ENCODE data around the gene CDK5RAP3. TPM values are rescaled to one million over a fixed set of nuclear protein-coding genes. Genes with fewer than 3 reads are reported as not detected.

CDK5RAP3 gene
- total RNA-seq, 1 experiment from 2014 or later = 39.3 TPM

DNA sequence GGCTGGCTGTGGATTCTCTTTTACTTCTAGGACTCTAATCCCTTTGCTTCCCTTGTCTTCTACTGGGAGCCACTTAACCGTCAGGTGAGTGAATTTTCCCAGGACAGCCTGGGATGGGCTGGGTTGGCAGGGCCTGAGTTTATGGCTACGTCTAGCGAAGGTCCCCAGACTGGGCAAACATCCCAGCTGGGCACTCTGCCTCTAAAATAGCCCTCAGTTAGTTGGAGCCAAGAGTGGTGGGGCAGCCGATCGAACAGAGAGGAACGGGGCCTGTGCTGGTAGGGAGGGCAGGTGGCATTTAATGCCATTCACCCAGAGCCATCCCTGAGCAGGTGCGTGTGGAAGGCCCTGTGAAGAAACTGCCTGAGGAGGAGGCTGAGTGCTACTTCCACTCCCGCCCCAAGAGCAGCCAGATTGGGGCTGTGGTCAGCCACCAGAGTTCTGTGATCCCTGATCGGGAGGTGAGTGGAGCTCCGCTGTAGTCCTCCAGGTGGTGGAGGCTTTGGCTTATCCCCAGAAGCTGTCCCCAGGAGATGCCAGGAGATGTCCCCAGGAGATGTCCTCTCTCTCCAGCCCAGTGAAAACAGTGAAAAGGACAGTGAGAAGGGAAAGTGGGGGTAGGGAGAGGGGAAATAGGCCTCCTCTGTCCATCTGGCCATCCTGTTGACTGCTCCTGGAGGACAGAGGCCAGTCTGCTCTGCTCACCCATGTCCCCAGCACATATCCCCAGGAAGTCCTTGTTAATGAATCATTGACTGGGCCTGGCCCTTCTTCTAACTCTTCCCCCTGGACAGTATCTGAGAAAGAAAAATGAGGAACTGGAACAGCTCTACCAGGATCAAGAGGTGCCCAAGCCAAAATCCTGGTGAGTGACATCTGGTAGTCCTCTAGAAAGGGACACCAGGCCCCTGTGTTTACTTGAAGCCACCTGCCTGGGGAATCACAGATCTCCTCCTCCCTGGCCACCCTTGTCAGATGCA, 25.1 kb upstream of the CDK5RAP3 start:
- in situ Hi-C loops (cut with HindIII; ENCODE audit: low pct_unique_long_range_greater_than_20kb, low sequenced_read_pairs) = no loop called here
- DNase-seq (ENCODE audit: low read depth, low spot score) = no peak

DNA sequence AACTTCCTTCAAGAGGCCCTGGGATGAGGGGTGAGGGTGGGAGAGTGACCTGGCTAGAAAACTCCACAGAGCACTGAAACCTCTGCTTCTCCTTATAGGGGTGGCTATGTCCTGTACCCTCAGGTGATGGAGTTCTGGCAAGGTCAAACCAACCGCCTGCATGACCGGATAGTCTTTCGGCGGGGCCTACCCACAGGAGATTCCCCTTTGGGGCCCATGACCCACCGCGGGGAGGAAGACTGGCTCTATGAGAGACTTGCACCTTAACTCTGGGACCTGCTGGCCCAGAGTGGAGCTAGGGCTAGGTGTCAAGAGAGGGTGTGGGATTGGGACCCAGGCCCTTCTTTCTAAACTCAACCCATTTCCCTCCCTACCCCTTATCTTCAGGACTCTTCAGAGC, 24.4 kb upstream of the CDK5RAP3 start:
- in situ Hi-C loops (cut with HindIII; ENCODE audit: low pct_unique_long_range_greater_than_20kb, low sequenced_read_pairs) = no loop called here

DNA sequence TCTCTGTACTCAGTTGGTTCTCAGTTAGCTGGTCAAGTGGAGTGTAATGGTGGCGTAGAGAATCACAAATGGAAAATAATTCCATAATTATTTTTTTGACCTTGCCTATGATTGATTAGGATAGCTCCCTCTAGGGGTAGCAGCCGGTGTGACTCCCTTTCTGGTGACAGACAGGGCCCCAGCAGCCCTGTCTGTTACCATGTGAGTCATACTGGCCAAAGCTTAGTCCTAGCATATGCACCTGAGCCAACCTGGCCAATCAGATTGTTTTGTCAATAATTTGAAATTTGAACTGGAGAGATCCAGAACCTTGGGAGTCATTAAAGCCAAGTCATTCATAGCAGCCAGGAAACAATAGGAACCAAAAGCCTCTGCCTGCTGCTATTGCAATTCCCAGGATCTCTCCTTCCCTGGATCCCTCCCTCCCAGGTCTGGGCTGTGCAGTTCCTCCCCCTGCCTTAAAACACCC, 23.9 kb upstream of the CDK5RAP3 start:
- peak; percentile 80 for DNase-seq (ENCODE audit: low read depth, low spot score)
- in situ Hi-C loops (cut with HindIII; ENCODE audit: low pct_unique_long_range_greater_than_20kb, low sequenced_read_pairs) = no loop called here

More for the DNA sequence above, 24.4 kb upstream of the CDK5RAP3 start:
- DNase-seq (ENCODE audit: low read depth, low spot score) = no peak

DNA sequence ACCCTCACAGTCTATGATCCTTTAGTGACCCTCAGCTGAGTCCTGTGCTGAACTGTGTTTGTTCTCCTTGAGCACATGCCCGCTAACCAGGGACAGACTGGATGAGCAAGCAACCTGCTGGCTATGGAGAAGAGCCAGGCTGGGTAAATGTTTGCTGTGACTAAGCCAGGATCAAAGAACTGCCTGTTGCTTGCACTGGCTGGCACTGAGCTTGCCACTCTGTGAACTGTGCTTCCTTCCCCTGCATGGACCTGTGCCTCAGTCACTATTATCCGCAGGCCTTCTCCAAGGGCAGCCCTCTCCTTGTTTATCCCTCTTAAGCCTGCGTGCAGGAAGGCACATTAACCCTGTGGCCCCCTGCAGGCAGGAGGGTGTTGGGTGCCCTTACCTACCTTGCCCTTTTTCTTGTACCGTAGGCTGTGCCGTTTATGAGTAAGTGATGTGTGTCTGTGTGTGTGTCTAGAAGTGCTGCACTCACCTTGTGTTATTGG, 22.2 kb upstream of the CDK5RAP3 start:
- DNase-seq (ENCODE audit: low read depth, low spot score) = no peak

DNA sequence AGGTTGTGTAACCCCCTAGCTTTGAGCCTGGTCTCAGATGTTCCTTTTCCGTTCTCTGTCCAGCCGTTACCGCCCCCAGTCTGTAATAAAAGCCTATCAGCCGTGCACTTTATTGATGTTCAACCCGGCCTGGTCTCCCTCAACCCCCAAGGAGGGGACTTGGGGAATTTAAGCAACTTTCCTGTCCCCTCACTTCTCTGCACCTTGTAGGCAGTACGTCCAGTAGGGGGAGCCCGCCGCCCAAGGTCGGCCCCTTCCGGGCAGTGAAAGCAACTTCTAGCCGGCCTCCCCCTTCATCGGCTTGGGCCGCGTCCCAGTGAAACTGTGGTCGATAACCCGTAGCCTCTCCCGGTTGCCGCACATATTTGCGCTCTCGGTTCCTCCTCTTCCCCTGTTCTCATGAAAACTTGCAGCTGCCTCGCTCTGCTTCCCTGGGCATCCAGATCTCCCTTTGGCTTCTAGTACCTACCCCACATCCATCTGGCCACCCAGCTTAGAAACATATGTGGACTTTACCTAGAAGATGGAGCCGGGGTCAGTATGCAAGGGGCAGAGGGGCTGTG, 21.6 kb upstream of the CDK5RAP3 start:
- in situ Hi-C loops (cut with HindIII; ENCODE audit: low pct_unique_long_range_greater_than_20kb, low sequenced_read_pairs) = no loop called here

More for the DNA sequence above, 22.2 kb upstream of the CDK5RAP3 start:
- in situ Hi-C loops (cut with HindIII; ENCODE audit: low pct_unique_long_range_greater_than_20kb, low sequenced_read_pairs) = no loop called here

GRCh38 chr17:47949946-47950345, 21.0 kb upstream of the CDK5RAP3 start:
- DNase-seq (ENCODE audit: low read depth, low spot score) = no peak
- in situ Hi-C loops (cut with HindIII; ENCODE audit: low pct_unique_long_range_greater_than_20kb, low sequenced_read_pairs) = no loop called here

More for the DNA sequence above, 21.6 kb upstream of the CDK5RAP3 start:
- peak; percentile 76 for DNase-seq (ENCODE audit: low read depth, low spot score)

DNA sequence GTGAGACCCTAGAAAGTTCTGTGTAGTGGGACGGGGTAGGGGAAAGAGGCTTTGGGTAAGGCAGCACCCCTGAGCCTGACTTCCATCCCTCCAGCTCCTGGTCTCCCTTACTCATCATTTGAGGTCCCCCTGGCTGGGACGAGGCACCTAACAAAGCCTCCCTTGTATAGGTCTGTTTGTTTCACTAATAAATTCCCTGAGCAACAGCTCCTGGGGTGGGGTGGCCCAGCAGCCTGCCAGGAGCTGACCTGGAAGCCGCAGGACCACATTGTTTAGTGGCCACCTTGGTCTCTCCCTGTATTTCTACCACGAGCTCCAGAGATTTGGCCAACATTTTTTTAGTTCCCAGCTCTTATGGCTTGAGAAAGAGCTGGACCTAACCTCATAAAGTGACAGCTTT, 20.5 kb upstream of the CDK5RAP3 start:
- in situ Hi-C loops (cut with HindIII; ENCODE audit: low pct_unique_long_range_greater_than_20kb, low sequenced_read_pairs) = no loop called here
- DNase-seq (ENCODE audit: low read depth, low spot score) = no peak

- in situ Hi-C loops (cut with HindIII; ENCODE audit: low pct_unique_long_range_greater_than_20kb, low sequenced_read_pairs) = no loop called here
- no peak for DNase-seq (ENCODE audit: low read depth, low spot score)
These were observed 18.5 kb upstream of the CDK5RAP3 start for GRCh38 chr17:47952171-47953021.

DNA sequence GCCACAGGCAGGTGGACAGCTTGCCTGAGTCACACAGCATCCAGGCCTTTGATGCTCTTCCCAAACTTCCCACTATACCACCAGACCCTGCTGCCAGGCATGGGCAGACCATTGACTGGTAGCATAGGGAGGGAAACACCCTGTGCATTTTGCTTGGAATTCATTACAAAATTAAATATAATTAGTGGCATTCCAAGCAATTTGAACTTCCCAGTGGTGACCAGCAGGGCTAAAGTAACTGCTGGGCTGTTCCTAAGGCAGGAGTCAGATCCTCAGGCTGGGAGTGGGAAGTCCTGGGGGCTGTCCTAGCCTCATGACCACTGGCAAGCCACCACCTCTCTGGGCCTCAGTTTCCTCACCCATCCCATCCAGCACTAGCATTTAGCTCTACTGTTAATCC, 17.0 kb upstream of the CDK5RAP3 start:
- no peak for DNase-seq (ENCODE audit: low read depth, low spot score)
- in situ Hi-C loops (cut with HindIII; ENCODE audit: low pct_unique_long_range_greater_than_20kb, low sequenced_read_pairs) = no loop called here

- in situ Hi-C loops (cut with HindIII; ENCODE audit: low pct_unique_long_range_greater_than_20kb, low sequenced_read_pairs) = no loop called here
These were observed 15.1 kb upstream of the CDK5RAP3 start for GRCh38 chr17:47955497-47956461.

GRCh38 chr17:47956791-47957590, 13.9 kb upstream of the CDK5RAP3 start:
- in situ Hi-C loops (cut with HindIII; ENCODE audit: low pct_unique_long_range_greater_than_20kb, low sequenced_read_pairs) = no loop called here
- no peak for DNase-seq (ENCODE audit: low read depth, low spot score)

More at GRCh38 chr17:47955497-47956461, 15.1 kb upstream of the CDK5RAP3 start:
- no peak for DNase-seq (ENCODE audit: low read depth, low spot score)

- no peak for DNase-seq (ENCODE audit: low read depth, low spot score)
- in situ Hi-C loops (cut with HindIII; ENCODE audit: low pct_unique_long_range_greater_than_20kb, low sequenced_read_pairs) = no loop called here
These were observed 13.1 kb upstream of the CDK5RAP3 start, which contains the start of gene PRR15L for GRCh38 chr17:47957591-47958490. Gene PRR15L, minus strand, starts transcription at chr17:47957883. Its CDS starts 4,649 bp downstream, at chr17:47953234.

DNA sequence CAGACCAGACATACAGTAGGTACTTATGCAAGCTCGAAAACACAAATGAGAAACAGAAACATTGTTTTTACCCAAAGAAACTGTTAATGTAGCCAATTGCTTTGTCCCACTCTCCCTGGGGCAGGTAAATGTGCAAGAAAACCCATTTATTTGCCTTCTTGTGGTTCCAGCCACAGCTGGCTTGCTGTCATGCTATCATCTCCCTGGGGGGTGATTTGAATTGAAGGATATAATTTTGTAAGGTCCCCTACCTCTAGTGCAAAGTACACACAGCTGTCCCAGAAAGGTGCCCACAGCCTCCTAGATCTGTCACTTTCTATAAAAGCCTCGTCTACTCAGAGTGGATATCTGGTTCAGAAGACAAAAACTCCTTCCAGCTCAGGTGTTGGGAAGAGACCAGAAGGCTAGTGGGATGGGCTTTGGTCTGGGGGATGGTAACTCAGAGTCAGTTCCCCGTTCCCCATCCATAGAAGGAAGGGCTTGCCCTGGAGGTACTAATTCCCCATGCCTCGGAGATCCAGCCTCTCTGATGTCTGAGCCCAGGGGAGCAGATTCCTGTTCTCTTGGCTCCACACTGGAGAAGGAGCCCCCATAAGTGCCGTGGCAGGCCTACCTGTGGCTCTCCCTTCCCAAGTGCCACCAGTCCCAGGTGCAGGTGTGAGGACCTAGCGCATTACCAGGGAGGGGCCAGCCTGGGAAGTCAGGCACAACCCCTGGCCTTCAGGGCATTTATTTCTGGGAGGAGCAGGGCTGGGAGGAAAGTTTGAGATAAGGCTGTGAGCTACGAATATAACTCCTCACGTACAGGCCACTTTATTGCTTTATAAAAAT, 10.9 kb upstream of the CDK5RAP3 start:
- in situ Hi-C loops (cut with HindIII; ENCODE audit: low pct_unique_long_range_greater_than_20kb, low sequenced_read_pairs) = no loop called here
- DNase-seq (ENCODE audit: low read depth, low spot score) = no peak

GRCh38 chr17:47961406-47961805, 9.5 kb upstream of the CDK5RAP3 start:
- in situ Hi-C loops (cut with HindIII; ENCODE audit: low pct_unique_long_range_greater_than_20kb, low sequenced_read_pairs) = no loop called here
- no peak for DNase-seq (ENCODE audit: low read depth, low spot score)
